C4-2B (cell line): ENCODE measurements around the gene MRPL48.

ENCODE experiments used
- H3K27ac ChIP-seq: fragments of 450-650 bp; 2 replicates; pipeline ENCODE4 v1.5.1; 2017
- ZFX ChIP-seq: fragments of 450-650 bp; IDR thresholded peaks from 2 replicates; pipeline ENCODE4 v1.6.1; 2017
- TF ChIP-seq, protein P1 (sequence below): fragments of 450-650 bp; conservative IDR thresholded peaks from 2 replicates; pipeline ENCODE4 v1.5.1; 2017; ENCODE audit warnings: mild to moderate bottlenecking

MRPL48 gene

GRCh38 chr11:73851046-73851764, 63.5 kb downstream of the MRPL48 start:
- no peak overlapping the region for H3K27ac ChIP-seq
- TF ChIP-seq, protein P1, sequence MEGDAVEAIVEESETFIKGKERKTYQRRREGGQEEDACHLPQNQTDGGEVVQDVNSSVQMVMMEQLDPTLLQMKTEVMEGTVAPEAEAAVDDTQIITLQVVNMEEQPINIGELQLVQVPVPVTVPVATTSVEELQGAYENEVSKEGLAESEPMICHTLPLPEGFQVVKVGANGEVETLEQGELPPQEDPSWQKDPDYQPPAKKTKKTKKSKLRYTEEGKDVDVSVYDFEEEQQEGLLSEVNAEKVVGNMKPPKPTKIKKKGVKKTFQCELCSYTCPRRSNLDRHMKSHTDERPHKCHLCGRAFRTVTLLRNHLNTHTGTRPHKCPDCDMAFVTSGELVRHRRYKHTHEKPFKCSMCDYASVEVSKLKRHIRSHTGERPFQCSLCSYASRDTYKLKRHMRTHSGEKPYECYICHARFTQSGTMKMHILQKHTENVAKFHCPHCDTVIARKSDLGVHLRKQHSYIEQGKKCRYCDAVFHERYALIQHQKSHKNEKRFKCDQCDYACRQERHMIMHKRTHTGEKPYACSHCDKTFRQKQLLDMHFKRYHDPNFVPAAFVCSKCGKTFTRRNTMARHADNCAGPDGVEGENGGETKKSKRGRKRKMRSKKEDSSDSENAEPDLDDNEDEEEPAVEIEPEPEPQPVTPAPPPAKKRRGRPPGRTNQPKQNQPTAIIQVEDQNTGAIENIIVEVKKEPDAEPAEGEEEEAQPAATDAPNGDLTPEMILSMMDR, result no peak
- TF ChIP-seq ZFX, result no peak

- no peak overlapping the region for H3K27ac ChIP-seq
- TF ChIP-seq, protein P1, result no peak
- no peak for TF ChIP-seq ZFX
Observed at GRCh38 chr11:73852049-73852448, 64.4 kb downstream of the MRPL48 start.

- TF ChIP-seq, protein P1, result no peak
- TF ChIP-seq ZFX, result no peak
- H3K27ac ChIP-seq, result no peak overlapping the region
Observed at GRCh38 chr11:73854680-73855079, 67.0 kb downstream of the MRPL48 start.

- TF ChIP-seq ZFX, result no peak
- TF ChIP-seq, protein P1, result no peak
- H3K27ac ChIP-seq, result no peak overlapping the region
Observed at GRCh38 chr11:73856031-73856567, 68.4 kb downstream of the MRPL48 start.

DNA sequence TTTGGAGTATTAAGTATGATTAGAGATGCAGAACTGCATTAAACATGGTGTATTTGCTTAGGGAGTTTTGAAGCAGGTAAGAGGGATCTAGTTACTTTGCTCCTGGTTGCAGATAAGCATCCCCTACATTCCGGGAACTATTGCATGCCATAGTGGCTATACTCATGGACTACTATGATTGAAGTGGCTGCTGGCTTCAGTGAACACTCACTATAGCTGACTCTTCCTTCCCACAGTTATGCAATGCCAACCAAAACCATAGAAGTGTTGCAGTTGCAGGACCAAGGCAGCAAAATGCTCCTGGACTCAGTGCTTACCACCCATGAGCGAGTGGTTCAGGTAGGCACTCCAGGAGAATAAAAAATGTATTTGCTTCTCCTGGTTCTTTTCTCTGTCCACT, 72.0 kb downstream of the MRPL48 start:
- H3K27ac ChIP-seq, result no peak overlapping the region
- TF ChIP-seq, protein P1, result no peak
- no peak for TF ChIP-seq ZFX

GRCh38 chr11:73860202-73860601, 72.5 kb downstream of the MRPL48 start:
- TF ChIP-seq ZFX, result no peak
- TF ChIP-seq, protein P1, result no peak
- no peak overlapping the region for H3K27ac ChIP-seq

- no peak overlapping the region for H3K27ac ChIP-seq
- no peak for TF ChIP-seq ZFX
Observed at GRCh38 chr11:73862986-73863385, 75.3 kb downstream of the MRPL48 start.

GRCh38 chr11:73866095-73866579, 78.5 kb downstream of the MRPL48 start:
- H3K27ac ChIP-seq, result no peak overlapping the region
- TF ChIP-seq ZFX, result no peak
- TF ChIP-seq, protein P1, result no peak
